Activated T-cell treated with anti-CD3 and anti-CD28 coated beads, Interleukin-2, amount 50 U/mL, for 72 hours (primary cell): ENCODE data around the gene TTBK2. TPM values are rescaled to one million over a fixed set of nuclear protein-coding genes. Genes with fewer than 3 reads are reported as not detected.

Experiments used
- ATAC-seq, 2 donors: fragments of 150-1000 bp; cut with Tn5 transposase; replicated peaks in 1 of 2; 2 replicates each; pipeline ENCODE4 v1.10.0; 2021; ENCODE audit warnings: moderate library complexity in 2 of 2, mild to moderate bottlenecking in 1 of 2
- DNase-seq, 2 donors: peaks; one replicate each; pipeline ENCODE4 v3.0.0; 2021 to 2022; ENCODE audit warnings: mixed read lengths in 1 of 2
- H3K27ac Mint-ChIP-seq: one replicate; pipeline ENCODE4 v1.8.0; 2022; ENCODE audit warnings: mild to moderate bottlenecking, moderate library complexity, mixed read lengths
- H3K27me3 Mint-ChIP-seq: one replicate; pipeline ENCODE4 v1.8.0; 2022; ENCODE audit warnings: low read depth, mixed read lengths
- H3K36me3 Mint-ChIP-seq, 2 donors: one replicate each; pipeline ENCODE4 v1.8.0; 2022; ENCODE audit warnings: mixed read lengths in 2 of 2, mild to moderate bottlenecking in 1 of 2; ENCODE audit not compliant: insufficient read depth in 2 of 2
- H3K4me1 Mint-ChIP-seq: one replicate; pipeline ENCODE4 v1.8.0; 2022; ENCODE audit warnings: low read depth, mixed read lengths
- H3K4me3 Mint-ChIP-seq, 2 donors: one replicate each; pipeline ENCODE4 v1.8.0; 2022; ENCODE audit warnings: mild to moderate bottlenecking in 2 of 2, mixed read lengths in 2 of 2, moderate library complexity in 2 of 2
- H3K9me3 Mint-ChIP-seq, 2 donors: one replicate each; pipeline ENCODE4 v1.8.0; 2022; ENCODE audit warnings: mixed read lengths in 2 of 2
- total RNA-seq, 2 donors: library from RNA; stranded (reverse); gene quantifications; one replicate each; pipeline ENCODE4 v1.2.3, GENCODE V29; 2022

The TTBK2 gene
- total RNA-seq, 2 donors from 2014 or later: 23.4 to 23.7 TPM

DNA sequence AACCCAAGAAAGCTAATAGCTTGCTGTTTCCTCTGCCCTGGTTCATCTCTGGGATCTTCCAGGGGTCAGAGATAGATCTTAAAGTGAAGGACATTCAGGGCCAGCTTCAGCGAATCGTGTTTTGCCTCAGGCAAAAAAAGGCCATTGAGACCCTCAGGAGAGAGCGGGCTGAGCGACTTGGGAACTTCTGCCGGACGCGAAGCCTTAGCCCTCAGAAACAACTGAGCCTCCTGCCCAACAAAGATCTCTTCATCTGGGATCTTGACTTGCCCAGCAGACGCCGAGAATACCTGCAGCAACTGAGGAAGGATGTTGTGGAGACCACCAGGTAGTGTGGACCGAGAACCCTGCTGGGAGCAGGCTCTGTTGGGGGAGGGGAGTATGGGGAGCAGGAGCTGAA lies 226.2 kb downstream of the TTBK2 start:
- H3K9me3 Mint-ChIP-seq: no peaks in the 10 kb centered on the region
- H3K4me3 Mint-ChIP-seq: no peak overlapping the region
- H3K36me3 Mint-ChIP-seq: no peaks in the 10 kb centered on the region
- H3K27ac Mint-ChIP-seq: no peak overlapping the region
- no peak for ATAC-seq
- H3K4me1 Mint-ChIP-seq: peaks cover 13% of the 10 kb centered on the region
- DNase-seq: no peak
- H3K27me3 Mint-ChIP-seq: no peaks in the 10 kb centered on the region

DNA sequence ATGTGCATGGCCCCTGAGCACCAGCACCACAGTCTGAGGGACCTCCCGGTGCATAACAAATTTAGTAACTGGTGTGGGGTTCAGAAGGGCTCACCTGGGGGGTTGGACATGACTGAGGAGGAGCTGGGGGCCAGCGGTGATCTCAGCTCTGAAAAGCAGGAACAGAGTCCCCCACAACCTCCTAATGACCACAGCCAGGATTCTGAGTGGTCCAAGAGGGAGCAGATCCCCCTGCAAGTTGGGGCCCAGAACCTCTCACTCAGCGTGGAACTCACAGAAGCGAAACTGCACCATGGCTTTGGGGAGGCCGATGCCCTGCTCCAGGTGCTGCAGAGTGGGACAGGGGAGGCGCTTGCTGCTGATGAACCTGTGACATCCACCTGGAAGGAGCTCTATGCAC lies 226.6 kb downstream of the TTBK2 start:
- Mint-ChIP-seq H3K36me3 (no peaks in the 10 kb centered on the region), H3K27me3 (no peaks in the 10 kb centered on the region), H3K4me1 (peaks cover 13% of the 10 kb centered on the region), H3K4me3 (no peak overlapping the region), H3K27ac (no peak overlapping the region), H3K9me3 (no peaks in the 10 kb centered on the region)
- DNase-seq (no peak), ATAC-seq (no peak)

DNA sequence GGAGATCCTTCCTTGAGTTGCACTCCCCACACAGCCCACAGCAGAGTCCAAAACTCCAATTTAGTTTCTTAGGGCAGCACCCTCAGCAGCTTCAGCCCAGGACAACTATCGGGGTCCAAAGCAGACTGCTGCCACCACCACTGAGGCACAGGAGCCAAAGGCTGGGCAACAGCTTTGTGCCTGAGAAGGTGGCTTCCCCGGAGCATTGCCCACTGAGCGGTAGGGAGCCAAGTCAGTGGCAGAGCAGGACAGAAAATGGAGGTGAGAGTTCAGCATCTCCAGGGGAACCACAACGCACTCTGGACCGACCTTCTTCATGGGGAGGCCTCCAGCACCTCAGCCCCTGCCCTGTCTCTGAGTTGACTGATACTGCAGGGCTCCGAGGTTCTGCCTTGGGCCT lies 227.1 kb downstream of the TTBK2 start:
- DNase-seq (no peak), ATAC-seq (no peak)
- Mint-ChIP-seq H3K27ac (no peak overlapping the region), H3K4me1 (peaks cover 13% of the 10 kb centered on the region), H3K9me3 (no peaks in the 10 kb centered on the region), H3K27me3 (no peaks in the 10 kb centered on the region), H3K4me3 (no peak overlapping the region), H3K36me3 (no peaks in the 10 kb centered on the region)

- H3K27ac Mint-ChIP-seq: no peak overlapping the region
- ATAC-seq: no peak
- H3K27me3 Mint-ChIP-seq: no peaks in the 10 kb centered on the region
- no peaks in the 10 kb centered on the region for H3K36me3 Mint-ChIP-seq
- peaks cover 13% of the 10 kb centered on the region for H3K4me1 Mint-ChIP-seq
- H3K9me3 Mint-ChIP-seq: no peaks in the 10 kb centered on the region
- H3K4me3 Mint-ChIP-seq: no peak overlapping the region
- DNase-seq: no peak
Observed at GRCh38 chr15:42692997-42693396, 227.6 kb downstream of the TTBK2 start.

DNA sequence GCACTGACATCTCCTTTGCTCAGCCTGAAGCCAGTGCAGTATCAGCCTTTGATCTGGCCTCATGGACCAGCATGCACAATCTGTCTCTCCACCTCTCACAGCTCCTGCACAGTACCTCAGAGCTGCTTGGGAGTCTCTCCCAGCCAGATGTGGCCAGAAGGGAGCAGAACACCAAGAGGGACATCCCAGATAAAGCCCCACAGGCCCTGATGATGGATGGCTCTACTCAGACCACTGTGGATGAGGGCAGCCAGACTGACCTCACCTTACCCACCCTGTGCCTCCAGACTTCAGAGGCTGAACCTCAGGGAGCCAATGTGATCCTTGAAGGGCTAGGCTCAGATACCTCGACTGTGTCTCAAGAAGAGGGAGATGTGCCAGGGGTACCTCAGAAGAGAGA lies 228.0 kb downstream of the TTBK2 start:
- no peak for ATAC-seq
- Mint-ChIP-seq H3K4me1 (peaks cover 13% of the 10 kb centered on the region), H3K27ac (no peak overlapping the region), H3K27me3 (no peaks in the 10 kb centered on the region), H3K36me3 (no peaks in the 10 kb centered on the region), H3K4me3 (no peak overlapping the region), H3K9me3 (no peaks in the 10 kb centered on the region)
- DNase-seq: no peak

- no peaks in the 10 kb centered on the region for H3K36me3 Mint-ChIP-seq
- H3K9me3 Mint-ChIP-seq: no peaks in the 10 kb centered on the region
- peaks cover 13% of the 10 kb centered on the region for H3K4me1 Mint-ChIP-seq
- no peaks in the 10 kb centered on the region for H3K27me3 Mint-ChIP-seq
- ATAC-seq (no peak), DNase-seq (no peak)
- peak overlapping the region; percentile 24 for H3K27ac Mint-ChIP-seq
- no peak overlapping the region for H3K4me3 Mint-ChIP-seq
Observed at GRCh38 chr15:42691770-42692169, 228.8 kb downstream of the TTBK2 start.

DNA sequence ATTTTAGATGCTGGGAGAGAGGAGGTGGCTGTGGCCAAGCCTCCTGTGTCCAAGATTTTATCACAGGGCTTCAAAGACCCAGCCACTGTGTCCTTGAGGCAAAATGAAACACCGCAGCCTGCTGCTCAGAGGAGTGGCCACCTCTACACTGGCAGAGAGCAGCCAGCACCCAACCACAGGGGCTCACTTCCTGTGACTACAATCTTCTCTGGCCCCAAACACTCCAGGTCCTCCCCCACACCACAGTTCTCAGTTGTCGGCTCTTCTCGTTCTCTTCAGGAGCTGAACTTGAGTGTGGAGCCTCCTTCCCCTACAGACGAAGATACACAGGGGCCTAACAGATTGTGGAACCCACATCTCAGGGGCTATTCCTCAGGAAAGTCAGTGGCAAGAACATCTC lies 229.3 kb downstream of the TTBK2 start:
- Mint-ChIP-seq H3K4me1 (peaks cover 13% of the 10 kb centered on the region), H3K9me3 (no peaks in the 10 kb centered on the region), H3K27me3 (no peaks in the 10 kb centered on the region), H3K4me3 (peak overlapping the region in 1 of 2 donors; percentile 34), H3K36me3 (no peaks in the 10 kb centered on the region), H3K27ac (peak overlapping the region; percentile 24)
- peak; percentile 31 to 41 for DNase-seq
- peak; percentile 86 to 91 for ATAC-seq

Other genes starting within 250 kb of the TTBK2 start
- gene CDAN1, start 183.7 kb downstream of the TTBK2 start, total RNA-seq: 10 to 100 TPM; 18.2 to 26.0 TPM
- gene UBR1, start 185.3 kb upstream of the TTBK2 start, total RNA-seq: 10 to 100 TPM; 33.1 to 37.5 TPM
- gene TMEM62, start 212.8 kb upstream of the TTBK2 start, total RNA-seq: 10 to 100 TPM; 17.1 to 19.2 TPM